Left ventricle myocardium inferior (tissue), 1 donor: ENCODE data around the gene CCDC57. TPM values are rescaled to one million over a fixed set of nuclear protein-coding genes. Genes with fewer than 3 reads are reported as not detected.

Source experiments
- DNase-seq: peaks from one replicate; pipeline ENCODE4 v3.0.0-alpha.2; 2020
- H3K27ac ChIP-seq: fragments of 200-600 bp; replicated peaks from 2 replicates; pipeline ENCODE4 v1.8.0; 2021
- H3K27me3 ChIP-seq: fragments of 200-600 bp; 2 replicates; pipeline ENCODE4 v1.8.0; 2021; ENCODE audit warnings: low read depth
- H3K36me3 ChIP-seq: fragments of 200-600 bp; 2 replicates; pipeline ENCODE4 v1.8.0; 2021
- H3K4me1 ChIP-seq: fragments of 200-600 bp; 2 replicates; pipeline ENCODE4 v1.8.0; 2021
- H3K4me3 ChIP-seq: fragments of 200-600 bp; 2 replicates; pipeline ENCODE4 v1.8.0; 2021; ENCODE audit warnings: mild to moderate bottlenecking, moderate library complexity
- H3K9me3 ChIP-seq: fragments of 200-600 bp; replicated peaks from 2 replicates; pipeline ENCODE4 v1.8.0; 2021
- CTCF ChIP-seq: fragments of 200-600 bp; IDR thresholded peaks from 2 replicates; pipeline ENCODE4 v1.8.0; 2021; ENCODE audit warnings: antibody characterized with exemption, mild to moderate bottlenecking, borderline replicate concordance
- intact Hi-C: fragments of 100-400 bp; cut with micrococcal nuclease; formaldehyde crosslinking; loops from one replicate; pipeline ENCODE4 v1.11.0; 2022
- total RNA-seq: library from RNA; stranded (reverse); fragmentation: NEBNext Ultra II Directional; extraction: Animal tissue kit (Norgen Biotek cat#: 25700); gene quantifications from one replicate; pipeline ENCODE4 v1.2.1, GENCODE V29; 2021
- donor health status: DM: no; HTN: yes; CAD: no; lungs with severe emphysema.

Gene CCDC57
- total RNA-seq, 1 donor from 2014 or later: 8.1 TPM

- H3K27me3 ChIP-seq: no peaks in the 10 kb centered on the region
- no peak overlapping the region for H3K4me3 ChIP-seq
- peak; percentile 14 for DNase-seq
- H3K4me1 ChIP-seq: peaks cover 82% of the 10 kb centered on the region
- peaks cover 22% of the 10 kb centered on the region for H3K36me3 ChIP-seq
- intact Hi-C loops: loop anchor here (10.0 kb wide), 1 partner anchor 90 kb away; no protein-coding TSS in a partner anchor
- no peaks in the 10 kb centered on the region for H3K9me3 ChIP-seq
- H3K27ac ChIP-seq: no peak overlapping the region
- no peak for TF ChIP-seq CTCF
Measured at GRCh38 chr17:82235056-82235774, 22.6 kb upstream of the CCDC57 start.

- no peak overlapping the region for H3K4me3 ChIP-seq
- no peak for TF ChIP-seq CTCF
- H3K36me3 ChIP-seq: peaks cover 16% of the 10 kb centered on the region
- peaks cover 82% of the 10 kb centered on the region for H3K4me1 ChIP-seq
- no peaks in the 10 kb centered on the region for H3K9me3 ChIP-seq
- peaks cover under 1% of the 10 kb centered on the region for H3K27me3 ChIP-seq
- intact Hi-C loops: loop anchor here (10.0 kb wide), 1 partner anchor 90 kb away; no protein-coding TSS in a partner anchor
- H3K27ac ChIP-seq: no peak overlapping the region
- no peak for DNase-seq
Measured at GRCh38 chr17:82234211-82235055, 21.8 kb upstream of the CCDC57 start.

- H3K4me1 ChIP-seq: peaks cover 78% of the 10 kb centered on the region
- H3K27me3 ChIP-seq: peaks cover 11% of the 10 kb centered on the region
- H3K36me3 ChIP-seq: peaks cover 13% of the 10 kb centered on the region
- intact Hi-C loops: loop anchor here (10.0 kb wide), 1 partner anchor 92 kb away; no protein-coding TSS in a partner anchor
- no peaks in the 10 kb centered on the region for H3K9me3 ChIP-seq
- no peak overlapping the region for H3K4me3 ChIP-seq
- peak overlapping the region; percentile 98 for H3K27ac ChIP-seq
- no peak for TF ChIP-seq CTCF
- peak; percentile 13 for DNase-seq
Measured at GRCh38 chr17:82232876-82233785, 20.5 kb upstream of the CCDC57 start.

GRCh38 chr17:82232322-82232820, 19.7 kb upstream of the CCDC57 start:
- H3K4me1 ChIP-seq: peaks cover 77% of the 10 kb centered on the region
- intact Hi-C loops: loop anchor here (10.0 kb wide), 1 partner anchor 92 kb away; no protein-coding TSS in a partner anchor
- DNase-seq: no peak
- H3K36me3 ChIP-seq: peaks cover 6% of the 10 kb centered on the region
- peak overlapping the region; percentile 98 for H3K27ac ChIP-seq
- TF ChIP-seq CTCF: no peak
- H3K4me3 ChIP-seq: peak overlapping the region; percentile 73
- H3K9me3 ChIP-seq: no peaks in the 10 kb centered on the region
- H3K27me3 ChIP-seq: peaks cover 13% of the 10 kb centered on the region
